GM19455 (cell line): ENCODE data around the gene P2RY10.
"Not testable (repeated sequence)": the region's sequence is repeated elsewhere in the genome, so short reads cannot be mapped to it uniquely, and the experiment has no call there.

Experiments used
- ATAC-seq: cut with Tn5 transposase; IDR thresholded peaks from one replicate; pipeline ENCODE4 v1.9.1; 2021; ENCODE audit not compliant: unreplicated experiment

Gene P2RY10, protein sequence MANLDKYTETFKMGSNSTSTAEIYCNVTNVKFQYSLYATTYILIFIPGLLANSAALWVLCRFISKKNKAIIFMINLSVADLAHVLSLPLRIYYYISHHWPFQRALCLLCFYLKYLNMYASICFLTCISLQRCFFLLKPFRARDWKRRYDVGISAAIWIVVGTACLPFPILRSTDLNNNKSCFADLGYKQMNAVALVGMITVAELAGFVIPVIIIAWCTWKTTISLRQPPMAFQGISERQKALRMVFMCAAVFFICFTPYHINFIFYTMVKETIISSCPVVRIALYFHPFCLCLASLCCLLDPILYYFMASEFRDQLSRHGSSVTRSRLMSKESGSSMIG

DNA sequence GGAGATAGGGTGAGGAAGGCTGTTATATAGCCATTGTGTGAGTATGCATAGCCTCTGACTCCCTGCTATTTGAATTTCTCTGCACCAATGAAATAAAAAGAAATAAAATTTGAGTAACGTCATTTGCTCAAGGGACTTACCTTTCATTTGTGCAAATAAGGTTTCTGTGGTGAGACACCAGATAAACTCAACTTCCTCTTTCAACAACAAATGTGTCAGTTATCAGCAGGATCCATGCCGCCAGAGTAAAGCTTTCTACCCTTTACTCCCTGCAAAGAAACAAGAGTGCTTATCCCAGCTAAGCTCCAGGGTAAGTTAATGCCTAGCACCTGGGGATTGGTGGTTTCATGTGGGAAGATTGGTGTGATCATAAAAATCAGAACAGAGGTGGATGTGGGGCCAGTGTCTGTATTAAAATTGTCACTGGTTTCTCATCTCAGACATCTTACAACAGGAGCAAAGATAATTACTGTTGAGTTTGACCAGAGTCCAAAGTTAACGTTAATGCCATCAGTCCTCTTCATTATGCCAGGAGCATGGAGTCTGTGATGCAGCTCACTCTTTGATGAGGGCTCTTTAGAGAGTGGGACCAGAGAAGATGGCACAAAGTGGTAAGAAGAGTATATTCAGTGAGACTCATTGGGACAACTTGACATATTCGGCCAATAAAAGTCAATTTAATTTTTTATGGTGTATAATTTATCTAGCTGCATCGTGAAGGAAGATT is at the start of gene P2RY10:
Gene P2RY10 (plus strand): TSS at position 206 of the 727 bp plus-strand sequence. CDS start 15,130 bp downstream, outside the sequence.
- ATAC-seq = peak; percentile 73

DNA sequence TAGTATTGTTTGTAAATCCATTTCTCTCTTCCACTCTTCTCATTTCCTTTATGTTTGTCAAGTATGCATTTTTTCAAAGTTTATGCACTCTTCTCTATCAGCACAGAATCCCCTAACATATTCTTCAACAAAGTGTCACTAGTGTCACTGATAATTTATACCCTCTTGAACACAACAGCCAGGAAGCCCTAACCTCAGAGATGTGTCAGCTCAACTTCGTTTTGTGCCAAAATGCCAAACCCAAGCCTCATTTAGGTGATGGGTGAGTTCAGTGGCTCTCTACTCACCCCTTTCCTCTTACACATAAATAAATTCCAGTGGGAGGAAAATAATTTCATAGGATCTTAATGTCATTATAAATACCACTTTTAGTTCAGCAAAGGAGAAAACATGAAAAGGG is 22.4 kb upstream of the P2RY10 start:
- peak; percentile 8 for ATAC-seq

DNA sequence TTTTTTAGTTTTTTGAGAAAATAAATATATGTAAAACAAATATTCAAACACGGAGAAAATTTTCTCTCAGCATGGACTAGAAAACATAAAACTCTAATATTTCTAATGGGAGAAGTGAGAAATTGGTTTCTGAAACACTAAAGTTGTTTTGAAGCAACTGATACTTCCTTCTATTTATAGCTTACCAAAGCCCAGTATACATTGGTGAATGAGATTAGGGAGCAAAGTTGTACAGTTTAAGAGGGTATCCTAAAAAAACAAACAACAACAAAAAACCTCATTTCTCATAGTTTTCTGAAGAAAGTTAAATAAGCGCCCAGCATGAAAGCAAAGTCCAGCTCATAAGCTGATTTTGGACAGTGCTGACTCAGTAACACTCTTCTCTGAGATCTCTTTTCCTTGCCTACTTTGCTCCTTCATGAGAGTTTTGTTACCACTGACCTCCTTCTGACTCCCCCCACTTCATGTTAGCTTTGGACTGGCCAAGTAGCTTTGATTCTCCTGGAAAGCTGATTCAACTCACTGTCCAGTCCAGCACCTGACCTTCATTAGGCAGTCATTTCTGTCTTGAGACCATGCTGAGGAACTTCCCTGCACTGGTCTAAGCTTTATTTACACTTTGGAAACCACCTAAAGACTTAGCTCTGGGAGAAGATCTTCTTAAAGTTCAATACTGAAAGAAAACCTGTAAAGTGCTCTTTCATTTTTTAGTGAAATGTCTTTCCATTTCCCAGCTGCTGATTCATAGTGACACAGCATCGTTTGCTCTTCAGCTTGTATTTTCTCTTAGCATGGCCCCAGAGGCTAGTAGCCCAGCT is 21.8 kb upstream of the P2RY10 start:
- ATAC-seq = peak; percentile 86

DNA sequence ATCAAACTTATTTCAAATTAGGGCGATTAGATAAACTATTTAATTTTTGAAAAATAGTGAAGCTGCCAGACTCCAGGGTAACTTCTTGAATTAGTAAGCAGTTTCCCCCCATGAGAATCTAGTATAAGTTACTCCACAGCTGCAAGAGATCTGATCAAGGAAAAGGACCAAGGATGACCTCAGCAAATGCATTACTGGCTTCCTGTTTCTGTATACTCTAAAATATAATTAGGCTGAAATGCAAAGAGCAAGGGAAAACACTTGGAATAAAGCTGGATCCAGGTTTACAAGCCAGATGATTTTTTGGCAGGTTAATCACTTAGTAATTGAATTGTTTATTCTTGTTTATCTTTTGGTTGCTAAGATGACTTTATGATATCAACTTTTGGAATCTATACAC is 13.4 kb upstream of the P2RY10 start:
- ATAC-seq = no peak

DNA sequence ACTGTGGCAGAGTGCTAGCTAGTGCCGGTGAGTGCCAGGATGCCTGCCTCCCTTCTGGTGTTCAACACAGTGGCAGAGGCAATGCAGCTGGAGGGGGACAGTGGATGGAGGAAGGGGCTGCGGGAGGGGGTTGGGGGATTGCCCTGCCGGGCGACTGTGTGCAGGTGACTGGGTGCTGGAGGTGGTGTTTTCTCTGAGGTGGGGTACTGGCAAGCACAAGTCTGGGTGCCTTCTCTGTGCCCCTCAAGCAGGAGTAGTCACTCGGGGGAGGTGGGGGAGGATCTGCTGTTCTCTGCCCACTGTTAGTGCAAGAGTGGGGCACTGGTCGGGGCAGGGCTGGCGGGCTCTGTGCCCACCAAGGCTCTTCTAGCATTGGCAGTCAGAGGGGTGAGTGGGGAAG is 10.3 kb upstream of the P2RY10 start:
- ATAC-seq = no peak

DNA sequence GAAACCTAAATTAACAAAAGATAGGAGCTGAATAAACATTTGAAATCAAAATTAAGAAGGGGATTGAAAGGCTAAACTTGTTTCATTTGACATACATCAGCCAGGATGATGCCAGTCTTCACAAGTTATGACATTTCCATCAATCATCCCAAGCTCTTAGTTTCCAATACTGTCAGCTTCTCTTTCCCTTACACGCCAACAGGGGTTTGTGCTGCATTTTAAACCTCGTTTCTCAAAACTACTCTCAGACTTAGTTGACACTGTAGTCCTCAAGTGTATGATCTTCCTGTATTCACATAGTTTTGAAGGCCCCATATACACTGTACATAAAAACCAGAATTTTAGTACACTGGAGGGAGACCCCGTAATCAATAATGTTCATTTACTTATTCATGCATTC is 840 bp upstream of the P2RY10 start:
- no peak for ATAC-seq

DNA sequence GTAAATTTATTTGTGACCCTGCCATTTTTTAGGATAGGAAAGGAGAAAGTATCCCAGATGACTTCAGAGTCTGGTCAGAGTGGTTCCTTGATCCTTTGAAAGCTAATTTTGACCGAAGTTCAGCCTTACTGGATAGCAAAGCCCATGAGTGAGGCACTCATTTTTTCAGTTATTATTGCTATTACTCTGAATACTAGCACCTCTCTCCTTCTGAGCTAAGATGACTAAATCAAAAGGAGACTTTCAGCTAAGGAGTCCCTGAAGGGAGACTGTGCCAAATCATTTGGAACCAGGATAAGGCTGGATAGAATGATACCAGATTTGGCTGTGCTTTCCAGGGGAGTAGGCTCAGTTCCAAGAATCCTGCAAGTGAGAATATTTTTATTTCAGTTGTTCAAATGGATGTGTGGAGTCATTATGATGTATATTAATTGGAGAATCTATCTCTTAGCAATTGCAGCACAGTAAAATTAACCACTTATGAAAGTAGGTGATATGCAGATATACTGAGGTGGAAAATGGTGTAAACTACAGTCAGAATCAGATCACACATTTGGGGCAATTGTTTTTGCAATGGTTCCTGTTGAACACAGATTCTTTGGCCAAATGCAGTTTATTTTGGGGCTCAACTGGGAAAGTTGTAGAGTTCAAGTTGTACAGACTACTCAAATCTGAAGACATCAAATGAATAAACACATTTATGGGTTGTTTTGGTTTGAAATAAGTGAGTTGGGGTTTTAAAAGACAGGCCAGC is 1.2 kb downstream of the P2RY10 start:
- no peak for ATAC-seq

DNA sequence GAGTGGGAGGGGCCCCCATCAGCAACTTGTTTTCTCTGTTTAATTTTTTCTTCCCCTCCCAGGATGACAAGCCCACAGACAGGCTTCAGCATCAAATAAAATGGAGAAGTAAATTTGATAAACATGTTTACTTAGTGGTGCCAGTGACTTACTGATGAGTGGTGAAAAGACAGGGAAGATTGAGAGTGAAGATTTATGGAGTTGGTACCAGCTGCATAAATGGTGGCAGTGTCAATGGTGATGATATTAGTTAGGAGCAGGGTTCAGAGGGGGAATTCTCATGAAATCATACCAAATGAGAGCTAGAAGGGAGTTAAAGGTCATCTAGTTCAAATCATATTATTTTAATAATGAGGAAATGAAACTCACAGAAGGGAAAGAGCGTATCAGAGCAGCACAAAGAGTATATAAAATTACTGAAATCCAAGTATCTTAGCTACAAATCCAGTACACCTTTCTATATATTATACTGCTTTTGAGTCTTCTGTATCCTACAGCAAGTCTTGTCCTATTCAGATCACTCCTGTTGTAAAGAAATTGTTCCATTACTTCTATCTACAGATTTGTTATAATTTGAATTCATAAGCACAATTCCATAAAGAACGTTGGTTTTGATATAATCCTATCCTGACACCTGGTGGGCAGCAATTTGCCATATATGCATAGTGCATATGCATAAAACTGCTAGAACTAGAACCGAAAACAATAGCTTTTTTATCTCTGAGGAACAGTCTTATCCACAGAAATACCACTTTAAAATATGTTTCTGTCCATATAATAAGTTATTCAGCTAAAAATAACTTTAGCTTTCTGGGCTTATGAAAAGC is 5.0 kb downstream of the P2RY10 start:
- ATAC-seq = no peak

DNA sequence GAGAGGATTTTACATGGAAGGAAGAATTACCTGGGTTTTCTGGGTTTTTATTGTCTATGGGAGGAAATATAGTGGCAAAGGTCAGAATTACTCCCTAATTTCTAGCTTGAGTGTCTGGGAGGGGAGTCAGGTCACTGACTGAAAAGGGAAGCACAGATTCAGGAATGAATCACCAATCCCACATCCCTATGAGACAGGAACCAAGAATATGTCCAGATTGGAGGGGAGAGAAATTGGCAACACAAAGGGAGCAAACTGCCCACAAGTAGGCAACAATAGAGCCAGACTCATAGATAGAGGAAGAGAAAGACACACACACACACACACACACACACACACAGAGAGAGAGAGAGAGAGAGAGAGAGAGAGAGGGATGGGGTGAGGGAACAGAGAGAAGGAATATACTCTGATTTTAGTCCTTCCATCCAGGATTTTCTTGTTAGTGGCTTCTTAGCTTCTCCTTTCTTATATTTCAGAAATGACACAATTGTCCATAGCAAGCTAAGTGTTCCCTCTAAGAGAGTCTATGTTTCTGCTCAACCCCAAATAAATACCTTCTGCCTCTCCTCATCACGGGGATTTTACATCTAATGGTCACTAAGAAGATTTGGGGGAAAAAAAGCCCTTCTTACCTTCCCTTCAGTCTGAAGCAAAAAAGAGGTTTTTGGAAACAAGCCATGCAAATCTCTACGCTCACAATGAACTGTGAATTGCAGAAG is 12.0 kb downstream of the P2RY10 start:
- no peak for ATAC-seq

DNA sequence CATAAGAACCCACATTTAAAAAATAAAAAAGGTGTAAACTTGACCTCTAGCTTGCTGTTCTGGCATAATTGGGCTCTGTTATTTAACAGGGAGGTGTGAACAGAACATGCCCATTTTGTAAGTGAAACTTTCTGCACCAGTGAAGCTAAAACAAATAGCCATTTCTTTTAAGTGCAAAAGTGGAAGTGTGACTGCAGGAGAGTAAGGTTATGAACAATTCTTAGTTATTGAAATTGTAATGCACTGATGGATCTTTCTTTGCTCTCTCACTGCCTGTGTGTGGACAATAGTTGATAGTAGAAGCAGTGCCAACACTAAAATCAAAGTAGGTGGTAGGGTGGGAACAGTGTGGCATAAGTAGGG is 12.6 kb downstream of the P2RY10 start:
- ATAC-seq = peak; percentile 76

DNA sequence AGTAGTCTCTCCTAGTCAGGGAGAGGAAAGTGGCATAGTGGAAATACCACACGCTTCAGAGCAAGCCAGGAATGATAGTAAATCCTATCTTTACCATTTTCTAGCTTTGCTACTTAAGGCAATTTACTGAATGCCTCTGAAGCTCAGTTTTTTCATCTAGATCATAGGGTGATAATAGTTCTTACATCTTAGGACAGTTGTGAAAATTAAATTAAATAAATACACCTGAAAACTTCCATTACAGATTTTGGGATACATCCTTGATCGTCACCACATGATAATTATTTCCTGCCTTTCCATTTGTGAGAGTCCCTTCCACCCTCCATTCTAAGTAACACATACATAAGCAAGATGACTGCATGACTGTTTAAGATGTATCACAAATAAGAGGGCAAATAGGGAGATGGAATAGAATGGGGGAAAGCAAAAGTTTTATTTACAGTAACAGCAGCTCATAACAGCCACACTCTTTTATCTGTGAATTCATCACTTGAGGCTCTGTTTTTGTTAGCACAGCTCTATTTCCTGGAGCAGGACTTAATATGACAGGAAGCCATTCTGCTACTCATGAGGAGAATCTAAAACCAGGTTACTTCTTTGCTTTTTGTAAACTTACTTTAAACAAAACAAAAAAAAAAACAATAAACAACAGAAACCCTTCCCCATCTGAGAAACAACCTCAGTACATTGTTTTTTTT is 13.4 kb downstream of the P2RY10 start:
- ATAC-seq = no peak

DNA sequence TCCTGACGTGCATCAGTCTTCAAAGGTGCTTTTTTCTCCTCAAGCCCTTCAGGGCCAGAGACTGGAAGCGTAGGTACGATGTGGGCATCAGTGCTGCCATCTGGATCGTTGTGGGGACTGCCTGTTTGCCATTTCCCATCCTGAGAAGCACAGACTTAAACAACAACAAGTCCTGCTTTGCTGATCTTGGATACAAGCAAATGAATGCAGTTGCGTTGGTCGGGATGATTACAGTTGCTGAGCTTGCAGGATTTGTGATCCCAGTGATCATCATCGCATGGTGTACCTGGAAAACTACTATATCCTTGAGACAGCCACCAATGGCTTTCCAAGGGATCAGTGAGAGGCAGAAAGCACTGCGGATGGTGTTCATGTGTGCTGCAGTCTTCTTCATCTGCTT is 15.7 kb downstream of the P2RY10 start:
- no peak for ATAC-seq

DNA sequence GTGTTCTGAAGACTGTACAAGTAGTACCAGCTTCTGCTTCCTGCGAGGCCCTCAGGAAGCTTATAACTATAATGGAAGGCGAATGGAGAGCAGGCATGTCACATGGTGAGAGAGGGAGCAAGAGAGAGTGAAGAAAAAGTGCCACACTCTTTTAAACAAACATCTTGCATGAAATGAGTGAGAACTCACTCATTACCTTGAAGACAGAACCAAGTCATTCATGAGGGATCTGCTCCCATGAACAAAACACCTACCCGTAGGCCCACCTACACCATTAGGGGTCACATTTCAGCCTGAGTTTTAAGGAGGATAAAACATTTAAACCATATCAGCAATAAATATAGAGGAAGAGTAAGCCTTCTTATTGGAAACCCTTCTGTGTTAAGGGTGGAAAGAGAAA is 19.4 kb downstream of the P2RY10 start:
- ATAC-seq = no peak

DNA sequence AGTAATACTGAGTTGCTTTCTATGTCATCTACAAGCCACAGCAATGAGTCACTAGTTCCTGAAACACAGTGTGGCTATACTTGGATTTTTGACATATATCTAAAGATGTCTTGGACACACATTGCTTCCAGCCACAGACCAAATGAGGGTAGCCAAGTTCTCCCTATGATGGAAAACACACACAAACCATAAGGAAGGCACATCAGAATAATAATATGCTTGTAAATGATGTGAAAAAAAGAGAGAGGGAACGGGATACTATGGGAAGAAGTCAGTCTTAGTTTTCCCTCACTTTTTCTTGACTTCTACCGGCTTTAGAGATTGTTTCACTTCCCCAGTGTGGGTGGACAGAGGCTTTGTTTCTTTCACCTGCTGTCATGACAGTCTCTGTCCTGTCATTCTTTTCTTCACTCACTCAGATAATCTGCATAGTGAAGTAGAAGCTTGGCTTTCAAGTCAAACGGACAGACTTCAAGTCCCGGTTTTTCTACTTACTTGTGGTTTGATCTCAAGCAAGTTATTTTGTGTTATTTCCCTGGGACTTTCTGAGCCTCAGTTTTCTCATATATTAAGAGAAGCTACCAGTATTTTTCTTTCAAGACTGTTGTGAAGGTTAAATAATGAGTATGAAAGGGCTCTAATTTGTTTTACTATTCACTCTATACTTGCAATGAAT is 34.7 kb downstream of the P2RY10 start:
- peak; percentile 99 for ATAC-seq

DNA sequence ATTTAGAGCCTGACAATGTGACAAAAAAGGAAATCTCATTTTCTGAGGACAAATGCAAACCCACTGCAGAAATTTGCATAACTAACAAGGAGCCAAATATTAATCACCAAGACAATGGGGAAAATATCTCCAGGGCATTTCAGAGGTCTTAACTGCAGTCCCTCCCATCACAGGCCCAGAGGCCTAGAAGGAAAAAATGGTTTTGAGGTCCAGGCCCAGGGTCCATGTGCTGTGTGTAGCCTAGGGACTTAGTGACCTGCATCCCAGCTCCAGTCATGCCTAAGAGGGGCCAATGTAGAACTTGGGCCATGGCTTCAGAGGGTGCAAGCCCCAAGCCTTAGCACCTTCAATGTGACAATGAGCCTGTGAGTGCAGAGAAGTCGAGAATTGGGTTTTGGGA is 44.2 kb downstream of the P2RY10 start:
- no peak for ATAC-seq

DNA sequence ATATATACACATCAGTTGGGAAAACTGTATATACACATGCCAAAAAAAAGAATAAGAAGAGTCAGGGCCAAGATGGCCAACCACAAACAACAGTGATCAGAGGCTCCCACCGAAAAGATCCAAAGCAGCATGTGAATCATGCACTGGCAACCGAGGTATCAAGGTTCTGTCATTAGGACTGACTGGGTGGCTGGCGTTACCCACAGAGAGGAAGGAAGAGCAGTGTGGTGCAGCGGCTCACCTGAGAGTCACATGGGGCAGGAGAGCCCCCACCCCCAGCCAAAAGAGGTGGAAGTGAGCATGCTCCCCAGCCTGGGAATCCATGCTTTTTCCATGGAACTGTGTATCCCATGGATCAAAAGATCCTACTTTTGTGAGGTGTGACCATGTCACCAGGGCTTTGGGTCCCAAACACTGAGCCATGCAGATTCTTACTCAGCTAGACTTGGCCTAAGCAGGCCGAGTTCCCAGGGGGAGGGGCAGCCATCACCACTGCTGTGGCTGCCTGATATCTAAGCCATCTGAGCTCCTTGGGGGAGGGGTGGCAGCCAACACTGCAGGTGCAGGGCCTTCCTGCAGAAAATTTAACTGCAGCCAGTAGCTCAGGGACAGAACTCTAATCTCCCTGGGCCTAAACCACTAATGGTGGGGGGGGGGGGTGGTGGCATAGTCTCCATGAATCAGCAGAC is 52.8 kb downstream of the P2RY10 start:
- ATAC-seq = no peak

DNA sequence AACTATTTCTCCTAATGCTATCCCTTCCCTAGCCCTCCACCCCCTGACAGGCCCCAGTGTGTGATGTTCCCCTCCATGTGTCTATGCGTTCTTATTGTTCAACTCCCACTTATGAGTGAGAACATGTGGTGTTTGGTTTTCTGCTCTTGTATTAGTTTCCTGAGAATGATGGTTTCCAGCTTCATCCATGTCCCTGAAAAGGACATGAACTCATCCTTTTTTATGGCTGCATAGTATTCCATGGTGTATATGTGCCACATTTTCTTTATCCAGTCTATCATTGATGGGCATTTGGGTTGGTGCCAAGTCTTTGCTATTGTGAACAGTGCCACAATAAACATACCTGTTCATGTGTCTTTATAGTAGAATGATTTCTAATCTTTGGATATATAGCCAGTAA is 62.3 kb downstream of the P2RY10 start:
- not testable (repeated sequence) for ATAC-seq
